Endothelial cell of umbilical vein (primary cell): ENCODE measurements around the gene BZW2. TPM values are rescaled to one million over a fixed set of nuclear protein-coding genes. Genes with fewer than 3 reads are reported as not detected.

Source experiments
- BruUV-seq: library from RNA; stranded (reverse); fragments of 400-500 nt; replicated peaks from 2 replicates; lab custom pipeline; 2021; lab: Mats Ljungman, UMichigan
- CTCF ChIA-PET: fragments of 300-600, 350-600 bp; sonication (Branson Sonifier 250); formaldehyde crosslinking; loops from one replicate; lab custom pipeline; 2021; ENCODE audit warnings: antibody characterized with exemption, inconsistent platforms; lab: Charles Lee
- POLR2A ChIA-PET: fragments of 300-600, 350-600 bp; sonication (Branson Sonifier 250); formaldehyde crosslinking; loops from one replicate; lab custom pipeline; 2021; ENCODE audit warnings: antibody characterized with exemption, inconsistent platforms; lab: Charles Lee
- DNase-seq: peaks from one replicate; pipeline ENCODE4 v3.0.0-alpha.2; 2011; ENCODE audit warnings: low read depth, low spot score
- FAIRE-seq: peaks from 2 replicates; lab custom pipeline; 2011; peaks lifted over from hg19 to GRCh38; lab: Jason Lieb, UNC
- H2AFZ ChIP-seq: 2 replicates; pipeline ENCODE4 v1.6.0; 2012; ENCODE audit warnings: low read depth, low read length, control low read depth, inconsistent platforms
- H3K27ac ChIP-seq: 2 replicates; pipeline ENCODE4 v1.5.1; 2011; ENCODE audit warnings: low read depth, mild to moderate bottlenecking, control low read depth, low read length, moderate library complexity; ENCODE audit not compliant: insufficient read depth
- H3K27me3 ChIP-seq, 2 experiments: 2 replicates each; pipeline versions ENCODE4 v1.6.0 to v1.6.1; 2011; ENCODE audit warnings: low read length in 2 of 2, mixed read lengths in 1 of 2; ENCODE audit not compliant: control insufficient read depth in 2 of 2, insufficient read depth in 2 of 2
- H3K36me3 ChIP-seq, 2 experiments: 2 replicates in 1 of 2; 3 replicates in 1 of 2; pipeline ENCODE4 v1.5.1; 2011; ENCODE audit warnings: low read length in 2 of 2, mild to moderate bottlenecking in 1 of 2, moderate library complexity in 1 of 2; ENCODE audit not compliant: control insufficient read depth in 2 of 2, insufficient read depth in 2 of 2; ENCODE audit errors: extremely low read depth in 1 of 2
- H3K4me1 ChIP-seq: 3 replicates; pipeline ENCODE4 v1.5.1; 2011; ENCODE audit warnings: mild to moderate bottlenecking, low read length; ENCODE audit not compliant: control insufficient read depth, insufficient read depth; ENCODE audit errors: extremely low read depth
- H3K4me2 ChIP-seq: 2 replicates; pipeline ENCODE4 v1.6.1; 2011; ENCODE audit warnings: low read length, control low read depth, mixed read lengths; ENCODE audit not compliant: insufficient read depth
- H3K4me3 ChIP-seq, 3 experiments: fragments of 200-600 bp in 1 of 3; sonication (generic), shearing (Covaris generic) in 1 of 3; replicated peaks in 1 of 3; 2 replicates each; pipeline ENCODE4 v1.5.1; 2011 to 2016; ENCODE audit warnings: control low read depth in 3 of 3, low read length in 3 of 3, mild to moderate bottlenecking in 2 of 3, inconsistent platforms in 1 of 3, low read depth in 1 of 3, moderate library complexity in 1 of 3; ENCODE audit not compliant: insufficient read depth in 1 of 3
- H3K79me2 ChIP-seq: 2 replicates; pipeline ENCODE4 v1.6.0; 2012; ENCODE audit warnings: low read length, inconsistent platforms; ENCODE audit not compliant: control insufficient read depth, insufficient read depth
- H3K9ac ChIP-seq: replicated peaks from 2 replicates; pipeline ENCODE3; 2011; ENCODE audit warnings: low read length, control low read depth; ENCODE audit not compliant: insufficient read depth; ENCODE audit errors: extremely low read depth
- H3K9me1 ChIP-seq: replicated peaks from 3 replicates; pipeline ENCODE4 v1.6.0; 2011; ENCODE audit warnings: mild to moderate bottlenecking, low read length; ENCODE audit not compliant: control insufficient read depth, insufficient read depth; ENCODE audit errors: extremely low read depth
- H3K9me3 ChIP-seq: replicated peaks from 2 replicates; pipeline ENCODE4 v1.5.1; 2012; ENCODE audit warnings: low read length, inconsistent platforms; ENCODE audit not compliant: control insufficient read depth, insufficient read depth
- H4K20me1 ChIP-seq: replicated peaks from 2 replicates; pipeline ENCODE3; 2011; ENCODE audit warnings: mild to moderate bottlenecking, low read length; ENCODE audit not compliant: control insufficient read depth, insufficient read depth; ENCODE audit errors: extremely low read depth
- EZH2 ChIP-seq: IDR thresholded peaks from 2 replicates; pipeline ENCODE4 v1.6.1; 2012; ENCODE audit warnings: borderline replicate concordance, low read depth, mild to moderate bottlenecking, moderate library complexity, low read length, inconsistent platforms; ENCODE audit not compliant: severe bottlenecking
- FOS ChIP-seq: IDR thresholded peaks from 2 replicates; pipeline ENCODE4 v1.6.1; 2011; ENCODE audit warnings: mild to moderate bottlenecking, low read length, moderate library complexity, borderline replicate concordance; ENCODE audit not compliant: insufficient read depth
- GATA2 ChIP-seq: IDR thresholded peaks from 2 replicates; pipeline ENCODE4 v1.7.0; 2011; ENCODE audit warnings: low read depth, mild to moderate bottlenecking, moderate library complexity, mixed read lengths, low read length; ENCODE audit not compliant: insufficient read length, insufficient read depth
- JUN ChIP-seq: IDR thresholded peaks from 2 replicates; pipeline ENCODE4 v1.6.1; 2011; ENCODE audit warnings: borderline replicate concordance, low read depth; ENCODE audit not compliant: insufficient read length, insufficient read depth
- MYC ChIP-seq: IDR thresholded peaks from one replicate; pipeline ENCODE4 v1.6.1; 2011; ENCODE audit warnings: mild to moderate bottlenecking, low read depth, low read length
- POLR2A ChIP-seq: IDR thresholded peaks from 2 replicates; pipeline ENCODE4 v1.6.1; 2012; ENCODE audit warnings: low read depth, mild to moderate bottlenecking, control low read depth, low read length
- POLR2AphosphoS5 ChIP-seq: IDR thresholded peaks from 2 replicates; pipeline ENCODE4 v1.6.1; 2012; ENCODE audit warnings: low read depth, mild to moderate bottlenecking, control low read depth, low read length, moderate library complexity; ENCODE audit not compliant: insufficient read depth
- dilution Hi-C: fragments of 300-500 bp; cut with MboI; formaldehyde crosslinking; loops from one replicate; pipeline ENCODE4 v1.15.0; 2019; ENCODE audit warnings: low sequenced_read_pairs; ENCODE audit not compliant: extremely low pct_ligation_motif_present
- intact Hi-C: fragments of 100-400 bp; cut with micrococcal nuclease; formaldehyde crosslinking; loops from one replicate; pipeline ENCODE4 v1.10.0; 2022
- polyA plus RNA-seq, 4 experiments: library from polyadenylated mRNA; depleted of rRNA in 3 of 4; stranded (reverse) in 3 of 4; unstranded in 1 of 4; fragments of >200 nt; gene quantifications; 2 replicates each; pipeline versions ENCODE4 v1.2.1 to v1.2.3, GENCODE V29; 2011 to 2012; ENCODE audit warnings: missing spikeins in 1 of 4
- total RNA-seq: library from RNA; stranded (reverse); gene quantifications from 2 replicates; pipeline ENCODE4 v1.2.3, GENCODE V29; 2021
- TF ChIP-seq, protein P1 (sequence below), 2 donors: IDR thresholded peaks; 1 replicate in 1 of 2; 2 replicates in 1 of 2; pipeline ENCODE4 v1.5.1; 2011; ENCODE audit warnings: low read length in 2 of 2, mild to moderate bottlenecking in 2 of 2, moderate library complexity in 2 of 2, control low read depth in 1 of 2, inconsistent platforms in 1 of 2, low read depth in 1 of 2; ENCODE audit not compliant: insufficient read depth in 1 of 2; ENCODE audit errors: extremely low read depth in 1 of 2
- TF ChIP-seq, protein P2 (sequence below): IDR thresholded peaks from 2 replicates; pipeline ENCODE4 v1.6.1; 2011; ENCODE audit not compliant: insufficient read depth, insufficient read length

BZW2 gene
- total and polyA plus RNA-seq, 2 donors (not counting 3 experiments of a cell fraction or from before 2014, with no cell fraction given), result 39.7 to 106 TPM

DNA sequence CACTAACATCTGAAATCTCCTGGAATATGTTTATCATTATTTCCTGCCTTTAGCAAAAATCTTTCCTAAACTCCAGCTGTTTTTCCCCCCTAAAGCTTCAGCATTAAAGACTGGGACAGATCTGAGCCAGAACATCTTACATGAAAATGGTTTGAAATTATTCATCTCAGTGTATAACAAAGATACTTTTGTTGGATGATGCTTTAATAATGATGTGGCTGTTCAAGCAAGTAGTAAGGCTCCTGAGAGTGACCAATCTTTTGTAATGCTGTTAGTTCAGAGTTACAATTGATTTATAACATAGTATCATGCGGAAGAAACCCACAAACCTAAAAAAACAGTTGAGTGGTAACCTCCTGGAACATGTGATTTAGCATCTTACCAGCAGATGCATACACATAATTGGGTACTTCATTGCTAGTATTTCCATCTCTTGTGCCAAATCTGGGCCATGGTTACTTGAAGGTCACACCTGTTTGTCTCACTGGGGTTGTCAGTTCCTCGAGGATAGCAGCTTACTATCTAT, 1.5 kb downstream of the BZW2 start:
- H3K9me3 ChIP-seq, result no peaks in the 10 kb centered on the region
- dilution Hi-C loops (no loop called here), intact Hi-C loops (loop anchor here (2.0 to 5.0 kb wide), 4 partner anchors 13 to 960 kb away; partner anchors contain the start of genes MEOX2 and TSPAN13)
- no peaks in the 10 kb centered on the region for H3K36me3 ChIP-seq
- H3K4me2 ChIP-seq, result peak overlapping the region; percentile 95
- peak overlapping the region; percentile 88 for H3K9ac ChIP-seq
- POLR2A ChIA-PET, result no interaction called here
- no peak for TF ChIP-seq MYC
- no peak for TF ChIP-seq GATA2
- TF ChIP-seq, protein P1, sequence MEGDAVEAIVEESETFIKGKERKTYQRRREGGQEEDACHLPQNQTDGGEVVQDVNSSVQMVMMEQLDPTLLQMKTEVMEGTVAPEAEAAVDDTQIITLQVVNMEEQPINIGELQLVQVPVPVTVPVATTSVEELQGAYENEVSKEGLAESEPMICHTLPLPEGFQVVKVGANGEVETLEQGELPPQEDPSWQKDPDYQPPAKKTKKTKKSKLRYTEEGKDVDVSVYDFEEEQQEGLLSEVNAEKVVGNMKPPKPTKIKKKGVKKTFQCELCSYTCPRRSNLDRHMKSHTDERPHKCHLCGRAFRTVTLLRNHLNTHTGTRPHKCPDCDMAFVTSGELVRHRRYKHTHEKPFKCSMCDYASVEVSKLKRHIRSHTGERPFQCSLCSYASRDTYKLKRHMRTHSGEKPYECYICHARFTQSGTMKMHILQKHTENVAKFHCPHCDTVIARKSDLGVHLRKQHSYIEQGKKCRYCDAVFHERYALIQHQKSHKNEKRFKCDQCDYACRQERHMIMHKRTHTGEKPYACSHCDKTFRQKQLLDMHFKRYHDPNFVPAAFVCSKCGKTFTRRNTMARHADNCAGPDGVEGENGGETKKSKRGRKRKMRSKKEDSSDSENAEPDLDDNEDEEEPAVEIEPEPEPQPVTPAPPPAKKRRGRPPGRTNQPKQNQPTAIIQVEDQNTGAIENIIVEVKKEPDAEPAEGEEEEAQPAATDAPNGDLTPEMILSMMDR (IDR thresholded peaks at IDR 0.05; ENCODE audit: extremely low read depth in 1 of 2, insufficient read depth in 1 of 2, low read depth in 1 of 2, low read length in 2 of 2), result no peak
- TF ChIP-seq, protein P2, sequence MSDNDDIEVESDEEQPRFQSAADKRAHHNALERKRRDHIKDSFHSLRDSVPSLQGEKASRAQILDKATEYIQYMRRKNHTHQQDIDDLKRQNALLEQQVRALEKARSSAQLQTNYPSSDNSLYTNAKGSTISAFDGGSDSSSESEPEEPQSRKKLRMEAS, result no peak
- no peak for TF ChIP-seq POLR2A
- TF ChIP-seq JUN, result no peak
- TF ChIP-seq FOS, result no peak
- no peak for TF ChIP-seq POLR2AphosphoS5
- no peak for TF ChIP-seq EZH2
- H3K27ac ChIP-seq, result peak overlapping the region; percentile 9
- H3K4me3 ChIP-seq, result peak overlapping the region; percentile 63 to 98 (median 98)
- no peaks in the 10 kb centered on the region for H3K27me3 ChIP-seq
- no peak overlapping the region for H2AFZ ChIP-seq
- FAIRE-seq (no peak), DNase-seq (peak; percentile 10)
- H3K79me2 ChIP-seq, result peaks cover 66% of the 10 kb centered on the region
- H4K20me1 ChIP-seq, result no peaks in the 10 kb centered on the region
- H3K4me1 ChIP-seq, result peaks cover 61% of the 10 kb centered on the region
- H3K9me1 ChIP-seq, result no peaks in the 10 kb centered on the region
- CTCF ChIA-PET, result no interaction called here
- BruUV-seq, result TSS peak; percentile 26
